ENCODE results near the gene KCNMB1. TPM values are rescaled to one million over a fixed set of nuclear protein-coding genes. Genes with fewer than 3 reads are reported as not detected.
A peak's percentile ranks its signal among the peaks of the same experiment; 100 is the strongest.

Gene KCNMB1
- total RNA-seq, 2 experiments from 2014 or later: not detected

- Mint-ChIP-seq H3K27me3 (peaks cover 11% of the 10 kb centered on the region), H3K4me1 (peaks cover 13% of the 10 kb centered on the region), H3K9me3 (no peaks in the 10 kb centered on the region), H3K4me3 (no peak overlapping the region), H3K27ac (no peak overlapping the region), H3K36me3 (ENCODE audit: low read depth) (no peaks in the 10 kb centered on the region)
- ChIA-PET CTCF (interaction anchor here (1.2 to 4.1 kb wide), 3 partner anchors 36 to 117 kb away, joined by 4 to 17 read pairs (median 6); no protein-coding TSS in a partner anchor), POLR2A (no interaction called here)
- DNase-seq: no peak
These were observed 46.0 kb downstream of the KCNMB1 start for GRCh38 chr5:170343177-170343576.

GRCh38 chr5:170342153-170342725, 46.9 kb downstream of the KCNMB1 start:
- no peak overlapping the region for H3K27ac Mint-ChIP-seq
- H3K4me3 Mint-ChIP-seq: no peak overlapping the region
- CTCF ChIA-PET: interaction anchor here (0.6 to 4.1 kb wide), 7 partner anchors 10 to 116 kb away, joined by 3 to 17 read pairs (median 3); no protein-coding TSS in a partner anchor
- POLR2A ChIA-PET: no interaction called here
- H3K36me3 Mint-ChIP-seq (ENCODE audit: low read depth): no peaks in the 10 kb centered on the region
- no peaks in the 10 kb centered on the region for H3K9me3 Mint-ChIP-seq
- DNase-seq: no peak
- H3K27me3 Mint-ChIP-seq: peaks cover 5% of the 10 kb centered on the region
- peaks cover 21% of the 10 kb centered on the region for H3K4me1 Mint-ChIP-seq

- no peaks in the 10 kb centered on the region for H3K36me3 Mint-ChIP-seq (ENCODE audit: low read depth)
- no peak overlapping the region for H3K4me3 Mint-ChIP-seq
- H3K4me1 Mint-ChIP-seq: peaks cover 27% of the 10 kb centered on the region
- H3K27me3 Mint-ChIP-seq: peaks cover 5% of the 10 kb centered on the region
- H3K9me3 Mint-ChIP-seq: no peaks in the 10 kb centered on the region
- no peak overlapping the region for H3K27ac Mint-ChIP-seq
- CTCF ChIA-PET: interaction anchor here (0.6 to 4.1 kb wide), 10 partner anchors 10 to 115 kb away, joined by 3 to 17 read pairs (median 3); no protein-coding TSS in a partner anchor
- DNase-seq: no peak
- POLR2A ChIA-PET: no interaction called here
These were observed 47.6 kb downstream of the KCNMB1 start for GRCh38 chr5:170341545-170341944.

GRCh38 chr5:170339780-170340167, 49.4 kb downstream of the KCNMB1 start:
- DNase-seq: no peak
- Mint-ChIP-seq H3K9me3 (no peaks in the 10 kb centered on the region), H3K4me1 (peaks cover 39% of the 10 kb centered on the region), H3K27me3 (peaks cover 2% of the 10 kb centered on the region), H3K4me3 (no peak overlapping the region), H3K27ac (no peak overlapping the region), H3K36me3 (ENCODE audit: low read depth) (peaks cover 3% of the 10 kb centered on the region)
- ChIA-PET POLR2A (interaction anchor here (0.6 to 1.1 kb wide), 2 partner anchors 64 to 114 kb away, joined by 3 read pairs; no protein-coding TSS in a partner anchor), CTCF (interaction anchor here (0.7 to 3.1 kb wide), 17 partner anchors 24 to 139 kb away, joined by 3 to 40 read pairs (median 4); partner anchors contain the start of gene LCP2)

- CTCF ChIA-PET: interaction anchor here (0.7 to 3.1 kb wide), 30 partner anchors 8 to 138 kb away, joined by 3 to 40 read pairs (median 4); partner anchors contain the start of genes C5orf58 and LCP2
- POLR2A ChIA-PET: interaction anchor here (0.6 to 1.1 kb wide), 2 partner anchors 63 to 113 kb away, joined by 3 read pairs; no protein-coding TSS in a partner anchor
- DNase-seq: peak; percentile 72
- Mint-ChIP-seq H3K4me1 (peaks cover 39% of the 10 kb centered on the region), H3K36me3 (ENCODE audit: low read depth) (peaks cover 4% of the 10 kb centered on the region), H3K27ac (peak overlapping the region; percentile 25), H3K4me3 (no peak overlapping the region), H3K9me3 (no peaks in the 10 kb centered on the region), H3K27me3 (peaks cover 2% of the 10 kb centered on the region)
These were observed 50.0 kb downstream of the KCNMB1 start for GRCh38 chr5:170338933-170339779.

- POLR2A ChIA-PET: no interaction called here
- CTCF ChIA-PET: interaction anchor here (0.7 to 3.1 kb wide), 26 partner anchors 9 to 119 kb away, joined by 3 to 40 read pairs (median 4); partner anchors contain the start of genes C5orf58 and LCP2
- DNase-seq: no peak
- no peaks in the 10 kb centered on the region for H3K27me3 Mint-ChIP-seq
- H3K4me1 Mint-ChIP-seq: peaks cover 39% of the 10 kb centered on the region
- no peaks in the 10 kb centered on the region for H3K9me3 Mint-ChIP-seq
- peaks cover 4% of the 10 kb centered on the region for H3K36me3 Mint-ChIP-seq (ENCODE audit: low read depth)
- H3K4me3 Mint-ChIP-seq: no peak overlapping the region
- H3K27ac Mint-ChIP-seq: no peak overlapping the region
These were observed 50.9 kb downstream of the KCNMB1 start for GRCh38 chr5:170338291-170338690.

- Mint-ChIP-seq H3K9me3 (no peaks in the 10 kb centered on the region), H3K27me3 (no peaks in the 10 kb centered on the region), H3K27ac (peak overlapping the region; percentile 43), H3K36me3 (ENCODE audit: low read depth) (peaks cover 4% of the 10 kb centered on the region), H3K4me3 (no peak overlapping the region), H3K4me1 (peaks cover 39% of the 10 kb centered on the region)
- DNase-seq: no peak
- ChIA-PET POLR2A (no interaction called here), CTCF (interaction anchor here (1.6 to 3.1 kb wide), 4 partner anchors 40 to 115 kb away, joined by 4 to 40 read pairs (median 20); partner anchors contain the start of gene LCP2)
These were observed 52.0 kb downstream of the KCNMB1 start for GRCh38 chr5:170337045-170337733.

- Mint-ChIP-seq H3K4me3 (no peak overlapping the region), H3K4me1 (peaks cover 39% of the 10 kb centered on the region), H3K27ac (peak overlapping the region; percentile 79), H3K36me3 (ENCODE audit: low read depth) (peaks cover 4% of the 10 kb centered on the region), H3K27me3 (no peaks in the 10 kb centered on the region), H3K9me3 (no peaks in the 10 kb centered on the region)
- ChIA-PET POLR2A (no interaction called here), CTCF (interaction anchor here (1.6 kb wide), 1 partner anchor 114 kb away, joined by 4 read pairs; no protein-coding TSS in a partner anchor)
- DNase-seq: no peak
These were observed 53.1 kb downstream of the KCNMB1 start for GRCh38 chr5:170336065-170336464.

GRCh38 chr5:170334626-170335025, 54.5 kb downstream of the KCNMB1 start:
- Mint-ChIP-seq H3K9me3 (no peaks in the 10 kb centered on the region), H3K27me3 (no peaks in the 10 kb centered on the region), H3K27ac (no peak overlapping the region), H3K4me3 (peak overlapping the region; percentile 66), H3K4me1 (peaks cover 39% of the 10 kb centered on the region), H3K36me3 (ENCODE audit: low read depth) (peaks cover 4% of the 10 kb centered on the region)
- ChIA-PET POLR2A (interaction anchor here (0.7 to 2.3 kb wide), 7 partner anchors 31 to 68 kb away, joined by 3 to 22 read pairs (median 4); partner anchors contain the start of gene LCP2), CTCF (interaction anchor here (0.8 to 5.2 kb wide), 13 partner anchors 11 to 109 kb away, joined by 3 to 28 read pairs (median 5); no protein-coding TSS in a partner anchor)
- DNase-seq: no peak

GRCh38 chr5:170333161-170333910, 55.8 kb downstream of the KCNMB1 start:
- POLR2A ChIA-PET: interaction anchor here (0.6 to 2.3 kb wide), 4 partner anchors 36 to 66 kb away, joined by 3 to 22 read pairs (median 8); partner anchors contain the start of gene LCP2

GRCh38 chr5:170332058-170332457, 57.1 kb downstream of the KCNMB1 start:
- H3K36me3 Mint-ChIP-seq (ENCODE audit: low read depth): peaks cover 4% of the 10 kb centered on the region
- CTCF ChIA-PET: interaction anchor here (0.6 to 5.2 kb wide), 9 partner anchors 10 to 1328 kb away, joined by 3 to 28 read pairs (median 5); partner anchors contain the start of gene LCP2
- H3K9me3 Mint-ChIP-seq: no peaks in the 10 kb centered on the region
- DNase-seq: no peak
- peaks cover 17% of the 10 kb centered on the region for H3K4me1 Mint-ChIP-seq
- no peak overlapping the region for H3K27ac Mint-ChIP-seq
- POLR2A ChIA-PET: interaction anchor here (0.7 to 1.6 kb wide), 5 partner anchors 34 to 66 kb away, joined by 3 to 7 read pairs (median 4); partner anchors contain the start of gene LCP2
- no peaks in the 10 kb centered on the region for H3K27me3 Mint-ChIP-seq
- peak overlapping the region; percentile 12 for H3K4me3 Mint-ChIP-seq

More at GRCh38 chr5:170333161-170333910, 55.8 kb downstream of the KCNMB1 start:
- Mint-ChIP-seq H3K9me3 (no peaks in the 10 kb centered on the region), H3K4me1 (peaks cover 28% of the 10 kb centered on the region), H3K27ac (no peak overlapping the region), H3K27me3 (no peaks in the 10 kb centered on the region), H3K36me3 (ENCODE audit: low read depth) (peaks cover 4% of the 10 kb centered on the region), H3K4me3 (peak overlapping the region; percentile 66)
- CTCF ChIA-PET: interaction anchor here (1.3 to 5.2 kb wide), 10 partner anchors 10 to 108 kb away, joined by 3 to 28 read pairs (median 7); no protein-coding TSS in a partner anchor
- DNase-seq: peak; percentile 65

Data from activated CD4-positive, alpha-beta T cell treated with anti-CD3 and anti-CD28 coated beads, Interleukin-2, amount 10 ng/mL, durations not matched to agents 7 days and 5 days (primary cell).